Activated CD4-positive, alpha-beta T cell treated with anti-CD3 and anti-CD28 coated beads, Interleukin-2, amount 10 ng/mL, durations not matched to agents 24 days and 14 days (primary cell): Measurements from ENCODE around the gene KCTD10. TPM values are rescaled to one million over a fixed set of nuclear protein-coding genes. Genes with fewer than 3 reads are reported as not detected.
"Not testable (repeated sequence)": the region's sequence is repeated elsewhere in the genome, so short reads cannot be mapped to it uniquely, and the experiment has no call there.

Experiments used
- DNase-seq: peaks from one replicate; pipeline ENCODE4 v3.0.0; 2022
- H3K27ac Mint-ChIP-seq: one replicate; pipeline ENCODE4 v1.8.0; 2022; ENCODE audit warnings: mild to moderate bottlenecking, mixed read lengths
- H3K27me3 Mint-ChIP-seq: one replicate; pipeline ENCODE4 v1.8.0; 2022; ENCODE audit warnings: mixed read lengths
- H3K36me3 Mint-ChIP-seq: one replicate; pipeline ENCODE4 v1.8.0; 2022; ENCODE audit warnings: low read depth, mild to moderate bottlenecking, mixed read lengths
- H3K4me1 Mint-ChIP-seq: one replicate; pipeline ENCODE4 v1.8.0; 2021; ENCODE audit warnings: mixed read lengths
- H3K4me3 Mint-ChIP-seq: one replicate; pipeline ENCODE4 v1.8.0; 2022; ENCODE audit warnings: mild to moderate bottlenecking, moderate library complexity, mixed read lengths
- H3K9me3 Mint-ChIP-seq: one replicate; pipeline ENCODE4 v1.8.0; 2021; ENCODE audit warnings: mixed read lengths
- intact Hi-C: fragments of 100-400 bp; cut with micrococcal nuclease; formaldehyde crosslinking; loops from one replicate; pipeline ENCODE4 v1.15.1; 2023
- total RNA-seq: library from RNA; stranded (reverse); gene quantifications from 2 replicates; pipeline ENCODE4 v1.2.3, GENCODE V29; 2022

The KCTD10 gene
- total RNA-seq, 1 donor from 2014 or later = 48.5 TPM

- peaks cover 3% of the 10 kb centered on the region for H3K27me3 Mint-ChIP-seq
- H3K36me3 Mint-ChIP-seq = no peaks in the 10 kb centered on the region
- H3K4me3 Mint-ChIP-seq = no peak overlapping the region
- intact Hi-C loops = no loop called here
- H3K27ac Mint-ChIP-seq = no peak overlapping the region
- no peaks in the 10 kb centered on the region for H3K9me3 Mint-ChIP-seq
- no peaks in the 10 kb centered on the region for H3K4me1 Mint-ChIP-seq
- no peak for DNase-seq
Measured at GRCh38 chr12:109422251-109422650, 54.8 kb downstream of the KCTD10 start.

DNA sequence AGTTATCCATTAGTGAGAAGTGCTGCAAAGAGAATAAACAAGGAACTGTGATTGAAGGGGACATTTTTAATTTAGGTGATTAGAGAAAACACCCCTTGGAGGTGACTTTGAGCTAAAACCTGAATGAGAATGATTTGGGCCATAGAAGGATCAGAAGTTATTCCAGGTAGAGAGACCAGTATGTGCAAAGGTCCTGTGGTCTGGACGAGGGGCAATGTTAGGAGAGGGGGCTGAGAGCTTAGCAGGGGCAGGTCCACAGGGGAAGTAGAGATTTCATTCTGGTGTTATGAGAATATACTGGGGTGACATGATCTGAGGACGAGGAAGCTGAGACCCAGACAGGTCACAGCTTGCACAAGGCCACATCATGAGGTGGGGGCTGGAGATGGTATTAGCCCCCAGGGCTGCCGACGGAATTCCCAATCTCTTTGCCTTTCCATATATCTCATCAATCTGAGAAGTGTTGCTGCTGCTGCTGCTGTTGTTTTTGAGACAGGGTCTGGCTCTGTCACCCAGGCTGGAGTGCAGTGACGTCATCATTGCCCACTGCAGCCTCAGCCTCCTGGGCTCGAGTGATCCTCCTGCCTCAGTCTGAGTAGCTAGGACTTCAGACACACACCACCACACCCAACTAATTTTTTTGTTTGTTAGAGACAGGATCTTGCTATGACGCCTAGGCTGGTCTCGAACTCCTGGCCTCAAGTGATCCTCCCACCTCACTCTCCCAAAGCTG, 55.6 kb downstream of the KCTD10 start:
- Mint-ChIP-seq H3K4me1 (no peaks in the 10 kb centered on the region), H3K27me3 (peaks cover 3% of the 10 kb centered on the region), H3K4me3 (no peak overlapping the region), H3K27ac (no peak overlapping the region), H3K9me3 (no peaks in the 10 kb centered on the region), H3K36me3 (no peaks in the 10 kb centered on the region)
- intact Hi-C loops = no loop called here
- no peak for DNase-seq

DNA sequence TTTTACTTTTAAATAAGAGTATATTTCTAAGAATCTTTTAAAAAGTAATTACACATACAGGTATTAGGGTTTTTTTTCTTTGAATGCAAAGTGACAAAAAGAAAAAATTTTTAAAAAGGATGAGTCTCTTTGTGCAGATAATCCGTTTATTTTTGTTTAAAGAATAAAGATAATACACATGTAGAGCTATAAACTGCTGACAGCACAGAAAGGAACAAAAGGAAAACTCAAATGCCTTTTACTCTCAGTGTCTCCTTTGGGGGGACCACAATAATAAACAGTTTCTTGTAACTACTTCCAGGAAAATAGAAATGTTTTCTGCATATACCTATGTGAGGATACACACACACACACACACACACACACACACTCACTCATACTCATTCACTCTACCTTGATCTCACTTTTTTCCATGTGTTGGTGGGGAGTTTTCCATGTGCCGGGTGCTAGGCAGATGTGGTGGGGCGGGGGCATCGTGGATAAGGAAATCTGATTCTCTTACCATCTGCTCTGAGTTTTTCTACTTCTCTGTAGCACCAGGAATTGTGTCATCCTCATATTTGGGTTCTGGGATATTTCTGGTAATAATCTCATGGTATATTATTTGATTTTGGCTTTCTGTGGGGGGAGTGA, 58.1 kb downstream of the KCTD10 start:
- Mint-ChIP-seq H3K4me1 (no peaks in the 10 kb centered on the region), H3K4me3 (no peak overlapping the region), H3K27me3 (peaks cover 1% of the 10 kb centered on the region), H3K27ac (no peak overlapping the region), H3K9me3 (no peaks in the 10 kb centered on the region), H3K36me3 (no peaks in the 10 kb centered on the region)
- intact Hi-C loops = no loop called here
- DNase-seq = no peak

DNA sequence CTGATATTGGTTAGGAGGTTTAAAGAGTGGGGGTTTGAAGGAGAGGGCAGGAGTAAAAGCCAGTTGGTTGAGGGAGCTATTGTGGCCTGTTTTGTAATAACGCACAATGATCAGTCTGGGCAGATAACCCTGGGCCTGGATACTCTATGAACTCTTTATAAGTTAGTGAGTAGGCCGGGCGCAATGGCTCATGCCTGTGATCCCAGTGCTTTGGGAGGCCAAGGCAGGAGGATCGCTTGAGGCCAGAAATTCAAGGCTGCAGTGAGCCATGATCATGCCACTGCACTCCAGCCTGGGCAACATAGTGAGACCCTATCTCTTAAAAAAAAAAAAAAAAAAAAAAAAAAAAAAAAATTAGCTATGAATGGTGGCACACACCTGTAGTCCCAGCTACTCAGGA, 71.0 kb downstream of the KCTD10 start:
- H3K9me3 Mint-ChIP-seq, H3K4me3 Mint-ChIP-seq, H3K4me1 Mint-ChIP-seq, intact Hi-C loops, H3K27ac Mint-ChIP-seq, DNase-seq, H3K27me3 Mint-ChIP-seq, H3K36me3 Mint-ChIP-seq: not testable (repeated sequence)

- H3K36me3 Mint-ChIP-seq, H3K27ac Mint-ChIP-seq, DNase-seq, H3K4me1 Mint-ChIP-seq, H3K27me3 Mint-ChIP-seq, H3K4me3 Mint-ChIP-seq, H3K9me3 Mint-ChIP-seq, intact Hi-C loops: not testable (repeated sequence)
Measured at GRCh38 chr12:109404841-109405240, 72.3 kb downstream of the KCTD10 start.

Other genes starting within 250 kb of the KCTD10 start
- gene FOXN4, start 168.0 kb downstream of the KCTD10 start, total RNA-seq = not detected in 2 replicates
- gene MYO1H, start 129.4 kb downstream of the KCTD10 start, total RNA-seq = not detected in 2 replicates
- 28.9 and 32.2 TPM in 2 replicates for gene UBE3B, start 334 bp upstream of the KCTD10 start, total RNA-seq
- 44.3 and 45.8 TPM in 2 replicates for gene MMAB, start 96.2 kb upstream of the KCTD10 start, total RNA-seq
- 20.7 and 21.5 TPM in 2 replicates for gene MVK, start 96.5 kb upstream of the KCTD10 start, total RNA-seq
- 1.3 and 1.5 TPM in 2 replicates for gene FAM222A, start 236.5 kb upstream of the KCTD10 start, total RNA-seq